Body of pancreas (tissue), 4 donors: ENCODE data around the gene HTR3B. TPM values are rescaled to one million over a fixed set of nuclear protein-coding genes. Genes with fewer than 3 reads are reported as not detected.
A peak's percentile ranks its signal among the peaks of the same experiment; 100 is the strongest.
"Not testable (repeated sequence)": the region's sequence is repeated elsewhere in the genome, so short reads cannot be mapped to it uniquely, and the experiment has no call there.

ENCODE experiments used
- ATAC-seq: fragments of 150-250 bp; one replicate; pipeline ENCODE4 v1.9.1; 2016
- DNase-seq, 4 donors: peaks; one replicate each; pipeline ENCODE4 v3.0.0-alpha.2; 2019
- H3K27ac ChIP-seq, 4 donors: fragments of 200-600 bp; sonication (generic); 1 replicate in 3 of 4; 2 replicates in 1 of 4; pipeline versions ENCODE4 v1.5.1 to v1.6.1; 2016 to 2019; ENCODE audit warnings: mild to moderate bottlenecking in 1 of 4, mixed read lengths in 1 of 4, moderate library complexity in 1 of 4
- H3K27me3 ChIP-seq, 2 donors: fragments of 200-600 bp; sonication (generic); one replicate each; pipeline ENCODE4 v1.6.0; 2016; ENCODE audit warnings: mild to moderate bottlenecking in 1 of 2
- H3K36me3 ChIP-seq, 2 donors: fragments of 200-600 bp; sonication (generic); replicated peaks in 1 of 2; 2 replicates each; pipeline ENCODE4 v1.5.1; 2016; ENCODE audit warnings: low read depth in 2 of 2; ENCODE audit not compliant: insufficient read depth in 1 of 2
- H3K4me1 ChIP-seq: fragments of 200-600 bp; sonication (generic); one replicate; pipeline ENCODE4 v1.6.0; 2016
- H3K4me3 ChIP-seq, 2 donors: fragments of 200-600 bp; sonication (generic); 1 replicate in 1 of 2; 2 replicates in 1 of 2; pipeline ENCODE4 v1.5.1; 2016 to 2019
- H3K9me3 ChIP-seq, 3 donors: fragments of 200-600 bp; sonication (generic); 1 replicate in 2 of 3; 2 replicates in 1 of 3; pipeline ENCODE4 v1.5.1; 2016
- POLR2A ChIP-seq, 3 donors: fragments of 450-650 bp; IDR thresholded peaks; one replicate each; pipeline ENCODE4 v1.6.1; 2016; ENCODE audit warnings: antibody characterized with exemption in 3 of 3, mild to moderate bottlenecking in 2 of 3
- WGBS, 2 donors: methylation state at CpG; one replicate each; pipeline ENCODE4 v1.1.5; 2017; 5-methylcytosine and 5-hydroxymethylcytosine counted together
- intact Hi-C: fragments of 100-400 bp; cut with DNase I; formaldehyde crosslinking; loops from one replicate; pipeline ENCODE4 v1.15.1; 2023
- total RNA-seq, 2 donors: library from RNA; depleted of rRNA; stranded (reverse); fragments of >200 nt; gene quantifications; one replicate each; pipeline ENCODE4 v1.1.0, GENCODE V29; 2016
- TF ChIP-seq, protein P1 (sequence below), 7 experiments: fragments of 450-650 bp in 4 of 7; fragments of 200-600 bp in 3 of 7; sonication (generic) in 3 of 7; IDR thresholded peaks; one replicate each; pipeline ENCODE4 v1.5.1; 2016 to 2019; ENCODE audit warnings: antibody characterized with exemption in 7 of 7

HTR3B gene
- total RNA-seq, 2 donors from 2014 or later: not detected

GRCh38 chr11:113876074-113876797, 28.4 kb upstream of the HTR3B start:
- peak in 1 of 4 donors; percentile 16 for DNase-seq
- TF ChIP-seq, protein P1, sequence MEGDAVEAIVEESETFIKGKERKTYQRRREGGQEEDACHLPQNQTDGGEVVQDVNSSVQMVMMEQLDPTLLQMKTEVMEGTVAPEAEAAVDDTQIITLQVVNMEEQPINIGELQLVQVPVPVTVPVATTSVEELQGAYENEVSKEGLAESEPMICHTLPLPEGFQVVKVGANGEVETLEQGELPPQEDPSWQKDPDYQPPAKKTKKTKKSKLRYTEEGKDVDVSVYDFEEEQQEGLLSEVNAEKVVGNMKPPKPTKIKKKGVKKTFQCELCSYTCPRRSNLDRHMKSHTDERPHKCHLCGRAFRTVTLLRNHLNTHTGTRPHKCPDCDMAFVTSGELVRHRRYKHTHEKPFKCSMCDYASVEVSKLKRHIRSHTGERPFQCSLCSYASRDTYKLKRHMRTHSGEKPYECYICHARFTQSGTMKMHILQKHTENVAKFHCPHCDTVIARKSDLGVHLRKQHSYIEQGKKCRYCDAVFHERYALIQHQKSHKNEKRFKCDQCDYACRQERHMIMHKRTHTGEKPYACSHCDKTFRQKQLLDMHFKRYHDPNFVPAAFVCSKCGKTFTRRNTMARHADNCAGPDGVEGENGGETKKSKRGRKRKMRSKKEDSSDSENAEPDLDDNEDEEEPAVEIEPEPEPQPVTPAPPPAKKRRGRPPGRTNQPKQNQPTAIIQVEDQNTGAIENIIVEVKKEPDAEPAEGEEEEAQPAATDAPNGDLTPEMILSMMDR (IDR thresholded peaks at IDR 0.05): no peak
- no peak for TF ChIP-seq POLR2A (IDR thresholded peaks at IDR 0.05)
- intact Hi-C loops: no loop called here

DNA sequence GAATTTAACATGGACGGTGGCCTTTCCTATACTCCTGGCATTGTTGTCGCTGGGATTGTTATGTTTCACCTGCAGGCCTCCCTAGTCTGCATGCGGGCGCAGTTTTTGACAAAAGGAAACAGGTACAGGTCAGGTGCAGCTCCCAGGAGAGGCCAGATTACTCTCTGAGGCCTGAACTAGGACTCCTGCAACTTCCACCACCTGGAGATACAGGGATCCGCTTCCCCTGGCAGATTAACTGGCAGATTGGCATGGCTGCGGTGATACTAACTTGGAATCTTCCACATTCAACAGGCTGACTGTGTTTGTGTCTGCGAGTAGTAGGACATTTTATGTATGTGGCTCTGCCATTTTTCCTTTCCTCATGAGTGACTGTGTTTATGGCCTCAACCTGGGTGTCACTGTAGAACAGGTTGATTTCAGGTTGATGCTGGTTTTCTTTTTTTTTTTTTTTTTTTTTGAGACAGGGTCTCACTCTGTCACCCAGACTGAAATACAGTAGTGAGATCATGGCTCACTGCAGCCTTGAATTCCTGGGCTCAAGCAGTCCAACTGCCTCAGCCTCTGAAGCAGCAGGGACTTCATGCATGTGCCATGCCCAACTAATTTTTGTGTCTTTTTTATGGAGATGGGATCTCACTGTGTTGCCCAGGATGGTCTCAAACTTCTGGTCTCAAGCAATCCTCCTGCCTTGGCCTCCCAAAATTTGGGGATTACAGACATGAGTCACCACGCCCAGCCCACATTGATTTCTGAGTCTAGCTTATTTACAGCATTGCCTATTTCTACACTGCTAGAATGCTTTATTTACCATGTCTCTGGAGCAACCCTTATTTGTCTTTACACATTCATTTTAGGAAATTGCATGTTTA, 27.6 kb upstream of the HTR3B start:
- H3K4me3 ChIP-seq: no peak overlapping the region
- WGBS, 2 donors: 91 to 98% methylated on average over 6 to 8 of the region's 8 CpGs
- H3K4me1 ChIP-seq: peaks cover 15% of the 10 kb centered on the region
- intact Hi-C loops: no loop called here
- H3K9me3 ChIP-seq: no peaks in the 10 kb centered on the region
- no peak overlapping the region for H3K27ac ChIP-seq
- H3K36me3 ChIP-seq: no peaks in the 10 kb centered on the region
- DNase-seq: no peak
- TF ChIP-seq, protein P1 (IDR thresholded peaks at IDR 0.05): no peak
- no peak for TF ChIP-seq POLR2A (IDR thresholded peaks at IDR 0.05)
- ATAC-seq: no peak
- H3K27me3 ChIP-seq: no peaks in the 10 kb centered on the region

More at GRCh38 chr11:113876074-113876797, 28.4 kb upstream of the HTR3B start:
- Histone ChIP-seq H3K27me3 (no peaks in the 10 kb centered on the region), H3K4me3 (peak overlapping the region in 1 of 2 donors; percentile 23), H3K36me3 (no peaks in the 10 kb centered on the region), H3K27ac (peak overlapping the region; percentile 77 to 96 (median 88)), H3K4me1 (peaks cover 15% of the 10 kb centered on the region), H3K9me3 (no peaks in the 10 kb centered on the region)
- ATAC-seq: no peak
- WGBS, 2 donors: 74 to 80% methylated on average over 24 of the region's 24 CpGs

- H3K36me3 ChIP-seq: no peaks in the 10 kb centered on the region
- H3K4me3 ChIP-seq: no peak overlapping the region
- no peak for DNase-seq
- TF ChIP-seq POLR2A (IDR thresholded peaks at IDR 0.05): no peak
- peaks cover 15% of the 10 kb centered on the region for H3K4me1 ChIP-seq
- H3K27ac ChIP-seq: no peak overlapping the region
- H3K9me3 ChIP-seq: no peaks in the 10 kb centered on the region
- intact Hi-C loops: no loop called here
- no peak for ATAC-seq
- H3K27me3 ChIP-seq: no peaks in the 10 kb centered on the region
- 74 to 77% methylated on average over 5 of the region's 5 CpGs for WGBS, 2 donors
These were observed 26.9 kb upstream of the HTR3B start for GRCh38 chr11:113877670-113878055.

DNA sequence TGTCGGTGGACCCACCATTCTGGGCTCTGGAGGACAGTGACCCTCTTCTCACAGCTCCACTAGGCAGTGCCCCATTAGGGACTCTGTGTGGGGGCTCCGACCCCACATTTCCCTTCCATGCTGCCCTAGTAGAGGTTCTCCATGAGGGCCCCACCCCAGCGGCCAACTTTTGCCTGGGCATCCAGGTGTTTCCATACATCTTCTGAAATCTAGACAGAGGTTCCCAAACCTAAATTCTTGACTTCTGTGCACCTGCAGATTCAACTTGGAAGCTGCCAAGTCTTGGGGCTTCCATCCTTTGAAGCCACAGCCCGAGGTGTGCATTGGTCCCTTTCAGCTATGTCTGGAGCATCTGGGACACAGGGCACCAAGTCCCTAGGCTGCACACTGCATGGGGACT, 25.1 kb upstream of the HTR3B start:
- ATAC-seq, H3K27me3 ChIP-seq, H3K9me3 ChIP-seq, H3K27ac ChIP-seq, H3K4me1 ChIP-seq, intact Hi-C loops, H3K4me3 ChIP-seq, H3K36me3 ChIP-seq, DNase-seq: not testable (repeated sequence)
- 63 to 74% methylated on average over 2 to 4 of the region's 4 CpGs for WGBS, 2 donors

DNA sequence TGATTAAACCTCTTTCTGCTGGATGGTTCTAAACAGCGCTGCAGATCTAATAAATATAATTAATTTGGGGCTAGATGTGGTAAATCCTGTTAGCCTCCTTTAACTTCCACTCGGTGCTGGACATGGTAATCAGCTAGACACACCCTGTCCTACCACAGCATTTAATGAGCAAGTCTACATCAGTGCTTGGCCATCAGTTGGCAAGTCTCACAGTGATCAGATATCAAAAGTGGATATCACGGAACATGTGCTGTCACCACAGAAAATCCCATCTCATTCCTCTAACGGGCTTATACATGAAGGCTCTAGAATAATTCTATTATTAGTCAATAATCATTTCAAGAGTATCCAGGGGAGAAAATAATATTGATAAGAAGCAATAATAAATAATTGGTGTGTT, 23.6 kb upstream of the HTR3B start:
- intact Hi-C loops: no loop called here
- WGBS, 2 donors: 70 to 79% methylated on average over 4 of the region's 4 CpGs
- no peaks in the 10 kb centered on the region for H3K9me3 ChIP-seq
- no peak overlapping the region for H3K4me3 ChIP-seq
- H3K27ac ChIP-seq: no peak overlapping the region
- no peaks in the 10 kb centered on the region for H3K27me3 ChIP-seq
- TF ChIP-seq, protein P1 (IDR thresholded peaks at IDR 0.05): no peak
- TF ChIP-seq POLR2A (IDR thresholded peaks at IDR 0.05): no peak
- H3K4me1 ChIP-seq: peaks cover 5% of the 10 kb centered on the region
- no peak for DNase-seq
- no peak for ATAC-seq
- H3K36me3 ChIP-seq: no peaks in the 10 kb centered on the region
